Fibroblast of skin of back (primary cell): Measurements from ENCODE around the gene MTCL1. TPM values are rescaled to one million over a fixed set of nuclear protein-coding genes. Genes with fewer than 3 reads are reported as not detected.

Experiments
- DNase-seq: peaks from one replicate; pipeline ENCODE4 v3.0.0-alpha.2; 2013
- polyA plus RNA-seq, 2 experiments: library from polyadenylated mRNA; unstranded; fragments of 120-200 nt; gene quantifications; one replicate each; pipeline ENCODE4 v1.2.1, GENCODE V29; 2013; ENCODE audit not compliant: insufficient read length in 2 of 2

Gene MTCL1
- polyA plus RNA-seq (2013, experiment 1 of 2; ENCODE audit: insufficient read length): 59.8 TPM
- polyA plus RNA-seq (2013, experiment 2 of 2; ENCODE audit: insufficient read length): 114 TPM

GRCh38 chr18:8705238-8705960 lies at the start of gene MTCL1:
TSS of gene MTCL1 (plus strand) at chr18:8705556. CDS start at chr18:8705661, 105 bp downstream.
- peak; percentile 69 for DNase-seq

DNA sequence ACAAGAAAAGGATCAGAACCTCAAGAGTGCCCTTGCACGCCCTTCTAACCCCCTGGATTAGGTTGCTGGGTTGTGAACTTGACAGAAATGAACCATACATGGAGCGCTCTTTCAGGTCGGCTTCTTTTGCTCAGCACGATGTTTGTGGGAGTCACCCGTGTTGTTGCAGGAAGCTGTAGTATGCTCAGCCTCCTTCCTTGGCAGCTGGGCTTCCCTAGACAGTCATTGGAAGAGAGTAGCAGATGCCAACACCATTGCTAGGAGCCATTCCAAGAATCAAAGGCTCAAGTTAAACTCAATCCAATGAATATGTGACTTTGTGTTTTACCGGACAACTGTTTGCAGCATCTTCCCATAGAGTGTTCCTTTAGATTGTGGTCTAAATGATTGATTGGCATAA lies 49.1 kb upstream of the MTCL1 start:
- no peak for DNase-seq

DNA sequence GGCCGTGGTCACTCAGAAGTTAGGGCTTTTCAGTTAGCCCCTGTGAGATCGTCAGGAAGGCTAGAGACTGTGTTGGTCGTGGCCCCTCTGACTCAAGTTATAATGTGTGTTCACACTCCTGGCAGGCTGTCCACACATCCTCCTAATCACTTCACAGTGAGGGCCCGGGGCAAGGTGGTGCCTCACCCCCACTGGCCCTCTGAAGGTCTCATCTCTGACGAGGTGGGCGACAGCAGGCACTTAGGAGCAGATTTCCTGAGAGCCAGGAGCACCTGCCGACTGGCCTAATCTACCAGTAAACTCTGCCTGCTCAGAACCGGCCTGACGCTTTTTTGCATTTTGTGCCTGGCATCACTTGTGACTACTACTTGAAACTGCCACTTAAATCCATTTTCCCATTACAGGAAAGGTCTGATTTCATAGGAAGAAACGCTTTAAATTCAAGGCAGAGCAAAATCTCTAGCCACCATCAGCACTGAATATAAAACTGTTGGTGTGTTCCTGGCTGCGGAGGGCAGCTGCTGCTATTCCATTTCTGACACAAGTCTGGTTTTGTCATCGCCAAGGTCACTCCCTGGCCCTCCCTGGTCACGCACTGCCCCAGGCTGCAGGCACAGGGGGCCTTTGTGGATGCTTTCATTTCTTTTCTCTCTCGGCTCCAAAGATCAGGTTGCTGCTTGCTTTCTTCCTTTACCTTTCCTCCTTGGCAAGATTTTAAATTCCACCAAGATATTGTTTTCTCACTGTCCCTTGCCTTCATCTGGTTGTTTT lies 48.1 kb upstream of the MTCL1 start:
- no peak for DNase-seq

DNA sequence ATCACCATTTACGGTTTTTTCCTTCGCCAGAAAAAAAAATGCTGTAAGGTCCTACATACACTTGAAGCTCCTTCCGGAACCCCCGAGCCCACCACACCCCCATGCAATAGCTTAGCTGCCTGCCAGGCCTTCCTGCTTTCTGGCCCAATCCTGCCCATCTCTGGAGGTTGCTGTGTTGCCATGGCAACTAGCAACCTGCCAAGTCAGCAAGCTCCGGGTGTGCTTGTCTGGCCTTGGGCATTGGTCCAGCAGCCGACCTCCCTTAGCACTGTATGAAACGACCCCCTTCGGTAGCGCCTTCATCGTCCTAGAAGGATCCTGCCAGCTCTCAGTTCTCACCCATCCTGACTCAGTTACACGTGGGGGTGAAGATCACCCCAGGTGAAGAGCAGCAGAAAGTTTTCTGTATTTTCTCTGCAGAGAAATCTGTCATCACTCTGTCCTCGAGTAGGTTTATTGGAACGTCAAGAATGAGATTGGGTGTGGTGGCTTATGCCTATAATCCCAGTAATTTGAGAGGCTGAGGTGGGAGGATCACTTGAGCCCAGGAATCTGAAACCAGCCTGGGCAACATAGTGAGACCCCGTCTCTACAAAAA lies 47.4 kb upstream of the MTCL1 start:
- DNase-seq: peak; percentile 67

DNA sequence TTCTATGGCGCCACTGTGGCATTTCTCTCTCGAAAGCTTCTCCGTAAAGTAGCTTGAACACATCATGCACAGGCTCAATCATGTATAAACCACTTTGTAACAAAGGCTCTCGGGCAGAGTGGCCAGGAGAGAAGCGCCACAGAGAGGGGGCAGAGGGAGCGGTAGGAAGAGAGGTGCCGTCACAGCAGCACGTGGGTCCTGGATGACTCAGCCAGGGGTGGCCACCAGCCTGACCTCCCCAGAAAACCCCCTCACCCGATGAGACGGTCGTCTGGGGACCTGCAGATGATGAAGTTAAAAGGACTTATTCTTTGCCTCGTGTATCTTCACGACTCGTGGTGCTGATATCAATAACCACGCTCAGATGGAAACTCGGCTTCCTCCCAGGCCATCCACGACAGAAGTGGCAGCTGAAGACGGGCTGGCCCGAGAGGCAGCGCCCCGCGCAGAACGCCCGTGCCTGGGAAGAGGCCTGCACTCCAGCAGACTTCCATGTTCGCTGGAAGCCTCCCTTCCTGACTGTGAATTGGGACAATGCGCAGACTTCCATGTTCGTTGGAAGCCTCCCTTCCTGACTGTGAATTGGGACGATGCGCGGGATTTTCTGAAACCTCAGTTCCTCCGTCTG lies 46.4 kb upstream of the MTCL1 start:
- no peak for DNase-seq

DNA sequence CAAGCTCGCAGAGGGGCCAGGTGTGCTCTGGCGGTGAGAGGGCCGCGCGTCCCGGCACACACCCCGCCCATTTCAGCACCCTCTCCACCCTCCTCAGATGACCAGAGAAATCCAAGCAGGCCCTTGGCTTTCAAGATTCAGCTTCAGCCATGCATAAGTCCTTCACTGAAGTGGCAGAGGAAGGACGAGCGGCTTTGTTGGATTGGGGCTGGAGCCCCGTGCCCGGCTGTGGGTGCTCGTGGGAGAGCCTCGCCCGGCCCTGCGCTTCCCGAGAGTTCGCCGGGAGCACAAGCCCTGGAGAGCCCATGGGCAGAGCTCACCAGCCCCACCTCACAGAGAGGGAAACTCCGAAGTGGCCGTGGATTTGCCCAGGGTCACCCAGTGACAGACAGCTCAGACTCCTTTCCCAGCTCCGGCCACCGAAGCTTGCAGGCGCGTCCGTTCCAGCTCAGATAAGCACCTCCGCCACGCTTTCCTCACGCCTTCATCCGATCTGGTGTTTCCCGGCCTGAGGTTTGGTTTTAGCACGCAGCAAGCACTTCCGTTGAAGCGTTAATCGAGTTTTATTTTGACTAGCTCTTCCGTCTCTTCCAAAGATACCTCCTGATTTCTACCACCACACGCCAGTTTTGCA lies 45.6 kb upstream of the MTCL1 start:
- no peak for DNase-seq

- DNase-seq: no peak
These were observed 45.0 kb upstream of the MTCL1 start for GRCh38 chr18:8660316-8660715.

- peak; percentile 59 for DNase-seq
These were observed 43.4 kb upstream of the MTCL1 start for GRCh38 chr18:8661754-8662559.

GRCh38 chr18:8662560-8663255 lies 42.6 kb upstream of the MTCL1 start:
- no peak for DNase-seq

DNA sequence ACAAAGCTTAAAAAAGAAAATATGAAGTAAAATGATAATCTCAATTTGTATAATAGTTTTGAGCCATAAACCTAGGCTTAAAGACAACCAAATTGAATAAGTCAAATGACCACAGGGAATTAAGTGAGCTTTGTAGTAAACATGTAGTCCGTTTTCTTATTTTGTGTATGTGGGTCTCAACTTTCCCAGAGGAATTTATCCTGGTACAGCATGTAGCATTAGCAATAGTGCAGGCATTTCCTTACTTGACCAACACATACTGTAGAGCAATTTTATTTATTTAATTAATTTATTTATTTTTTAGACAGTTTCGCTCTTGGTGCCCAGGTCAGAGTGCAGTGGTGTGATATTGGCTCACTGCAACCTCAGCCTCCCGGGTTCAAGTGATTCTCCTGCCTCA lies 37.5 kb upstream of the MTCL1 start:
- DNase-seq: peak; percentile 67

- DNase-seq: no peak
These were observed 37.0 kb upstream of the MTCL1 start for GRCh38 chr18:8668381-8668780.

GRCh38 chr18:8669571-8669970 lies 35.8 kb upstream of the MTCL1 start:
- no peak for DNase-seq

- peak; percentile 54 for DNase-seq
These were observed 31.8 kb upstream of the MTCL1 start for GRCh38 chr18:8673256-8674209.

- DNase-seq: no peak
These were observed 30.3 kb upstream of the MTCL1 start for GRCh38 chr18:8675057-8675456.

- DNase-seq: no peak
These were observed 24.2 kb upstream of the MTCL1 start for GRCh38 chr18:8681196-8681595.

DNA sequence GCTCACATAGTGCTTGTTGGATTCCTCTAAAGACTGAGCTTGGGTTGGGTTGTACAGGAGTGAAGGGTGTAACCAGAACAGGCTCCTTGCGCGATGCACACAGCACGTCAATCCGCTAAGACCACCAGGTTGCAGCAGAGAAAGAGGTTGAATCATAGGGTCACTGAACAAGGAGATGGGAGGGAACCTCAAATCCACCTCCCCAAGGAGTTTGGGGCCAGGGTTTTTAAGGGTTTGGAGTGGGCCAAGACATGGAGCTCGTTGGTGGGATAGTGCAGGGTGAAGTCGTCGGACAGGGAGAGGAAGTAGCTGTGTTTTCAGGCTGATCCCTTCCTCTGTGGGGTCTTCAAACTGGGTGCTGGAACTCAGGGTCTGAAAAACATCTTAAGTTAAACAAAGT lies 20.8 kb upstream of the MTCL1 start:
- DNase-seq: no peak

DNA sequence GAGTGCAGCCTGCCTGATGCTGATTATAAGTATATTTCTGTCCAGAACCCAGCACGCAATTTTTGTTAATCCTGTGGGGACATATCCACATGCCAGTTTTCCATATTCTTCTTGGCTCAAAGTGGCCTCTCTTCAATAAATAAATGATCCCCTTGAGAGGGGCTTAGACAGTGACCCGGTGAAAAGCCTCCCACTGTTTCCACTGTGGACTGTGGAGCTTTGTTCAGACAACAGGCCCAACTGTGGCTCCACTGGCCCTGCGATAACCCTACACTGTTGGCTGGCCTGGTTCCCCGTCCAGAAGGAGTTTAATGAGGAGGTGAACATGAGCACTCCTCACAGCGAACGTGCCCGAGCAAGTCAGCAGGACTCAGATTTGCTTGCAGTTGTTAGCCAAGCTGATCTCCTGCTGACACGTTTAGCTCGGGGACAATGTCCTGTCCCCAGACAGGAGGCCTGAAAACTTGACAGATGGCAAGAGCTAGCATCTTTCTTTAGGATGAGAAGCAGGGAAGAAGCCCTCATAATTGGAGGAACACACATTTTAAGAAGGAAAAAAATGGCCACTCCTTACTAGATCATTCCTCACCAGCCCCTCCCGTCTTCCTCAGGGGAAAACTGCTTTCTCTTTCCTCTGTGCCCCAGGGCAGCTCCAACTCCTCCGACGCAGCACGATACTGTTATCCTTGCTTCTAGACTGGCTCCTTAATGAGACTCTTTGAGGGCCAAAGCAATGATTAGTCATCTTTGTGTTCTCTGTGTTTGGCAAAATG lies 20.0 kb upstream of the MTCL1 start:
- DNase-seq: peak; percentile 66

GRCh38 chr18:8685914-8686216 lies 19.5 kb upstream of the MTCL1 start:
- no peak for DNase-seq

GRCh38 chr18:8686611-8687010 lies 18.7 kb upstream of the MTCL1 start:
- no peak for DNase-seq
